NCI-H2081 (cell line): ENCODE data around the gene CADM2.
A peak's percentile ranks its signal among the peaks of the same experiment; 100 is the strongest.

Experiments used
- DNase-seq, 2 experiments: peaks; one replicate each; lab custom pipeline; 2025; lab: John Stamatoyannopoulos, UW

Gene CADM2

DNA sequence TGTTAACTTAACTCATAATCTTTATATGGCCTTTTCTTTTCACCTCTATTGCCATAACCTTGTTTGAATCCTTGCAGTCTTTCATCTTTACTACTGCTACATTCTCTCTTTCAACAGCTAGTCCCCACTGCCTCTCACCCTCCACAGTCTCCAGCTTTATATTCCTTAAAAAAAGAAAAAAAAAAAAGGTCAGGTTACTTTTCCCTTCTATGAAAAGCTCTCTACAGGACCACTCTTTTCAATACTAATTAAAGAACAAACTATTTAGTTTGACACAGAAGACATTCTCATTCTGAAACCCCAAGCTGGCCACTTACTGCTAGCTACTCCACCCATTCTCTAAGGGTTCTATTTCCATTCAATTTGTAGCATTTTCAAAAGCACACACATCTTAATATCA, 25.6 kb downstream of the CADM2 start:
- no peak for DNase-seq

DNA sequence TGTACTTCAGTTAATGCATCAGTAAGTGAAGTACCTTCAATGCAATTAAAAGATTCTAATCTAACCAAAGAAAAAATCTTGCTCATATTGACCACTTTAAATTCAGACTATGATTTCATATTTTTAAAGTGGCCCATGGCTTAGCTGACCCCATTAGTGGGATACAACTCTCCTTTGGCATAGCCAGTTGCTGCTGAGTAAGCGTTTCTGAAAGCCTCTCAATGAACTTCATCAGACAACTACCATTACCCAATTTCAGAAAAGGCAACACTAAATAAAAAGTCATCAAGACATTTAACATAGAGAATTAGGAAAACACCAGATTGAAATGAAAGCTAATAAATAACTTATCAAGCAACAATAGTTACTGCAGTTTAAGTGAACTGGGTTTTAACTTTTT, 27.0 kb downstream of the CADM2 start:
- no peak for DNase-seq

DNA sequence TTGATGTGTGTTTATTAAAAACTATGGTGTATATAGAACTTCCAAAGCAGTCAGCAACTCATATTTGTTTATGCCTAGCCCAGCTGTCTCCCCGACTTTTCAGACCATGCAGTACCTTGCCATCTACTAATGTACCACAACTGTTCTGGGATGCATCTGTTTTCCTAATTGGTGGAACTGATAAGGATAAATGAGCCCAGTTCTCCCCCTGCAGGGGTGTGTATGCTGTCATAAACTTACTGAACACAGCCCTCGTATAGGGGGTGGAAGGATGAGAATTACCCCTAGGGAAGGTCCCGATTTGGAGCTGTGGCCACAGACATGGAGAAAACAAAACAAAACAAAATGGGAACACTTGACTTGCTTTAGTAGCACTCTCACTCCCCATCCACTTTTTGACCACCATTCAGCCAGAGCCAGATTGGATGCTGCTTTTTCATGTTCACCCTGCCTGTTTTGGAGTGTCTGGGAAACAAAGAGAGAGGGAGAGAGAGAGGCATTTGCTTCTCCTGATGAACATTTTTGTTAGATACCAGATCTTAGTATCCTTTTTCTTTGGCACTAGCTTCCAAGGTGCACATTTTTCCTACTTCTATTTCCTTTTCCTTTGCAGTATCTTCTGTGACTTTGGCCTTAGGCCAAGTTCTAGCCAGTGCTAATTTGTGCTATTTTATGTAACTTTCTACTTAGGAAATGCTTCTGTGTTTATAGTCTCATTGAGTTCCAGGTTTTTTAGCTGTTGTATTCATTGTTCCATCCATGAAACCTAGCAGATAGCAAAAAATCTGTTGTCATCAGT, 29.1 kb downstream of the CADM2 start:
- DNase-seq = no peak

DNA sequence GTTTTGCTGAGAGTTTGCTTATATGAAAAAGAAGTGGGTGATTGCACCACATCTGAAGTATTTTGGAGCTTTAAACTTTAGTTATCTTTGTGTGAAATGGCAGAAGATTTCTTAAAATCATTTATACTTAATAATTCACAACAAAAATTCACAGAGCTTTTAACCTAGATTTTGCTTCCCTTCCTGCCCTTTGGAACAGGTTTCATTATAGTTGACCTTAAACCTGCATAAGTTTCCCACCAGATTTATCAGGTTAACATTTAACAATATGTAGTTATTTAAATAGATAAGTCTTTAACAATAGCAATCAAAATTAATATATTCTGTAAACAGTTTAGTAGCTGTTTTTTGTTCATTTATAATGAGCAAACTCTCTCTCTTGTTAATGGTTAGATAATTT, 30.3 kb downstream of the CADM2 start:
- DNase-seq = no peak

DNA sequence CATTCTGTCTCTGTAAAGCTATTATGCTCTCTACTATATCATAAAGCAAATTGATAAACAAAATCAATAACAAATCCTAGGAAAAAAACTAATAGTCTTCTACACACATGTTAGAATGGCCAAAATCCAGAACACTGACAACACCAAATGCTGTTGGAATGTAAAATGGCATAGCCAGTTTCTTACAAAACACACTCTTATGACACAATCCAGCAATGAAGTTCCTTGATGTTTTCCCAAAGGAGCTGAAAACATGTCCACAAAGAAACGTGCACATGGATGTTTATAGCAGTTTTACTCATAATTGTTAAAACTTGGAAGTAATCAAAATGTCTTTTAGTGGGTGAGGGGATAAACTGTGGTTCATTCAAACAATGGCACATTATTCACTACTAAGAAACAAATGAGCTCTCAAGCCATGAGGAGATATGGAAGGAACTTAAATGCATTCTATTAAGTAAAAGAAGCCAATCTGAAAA, 32.7 kb downstream of the CADM2 start:
- DNase-seq = no peak

DNA sequence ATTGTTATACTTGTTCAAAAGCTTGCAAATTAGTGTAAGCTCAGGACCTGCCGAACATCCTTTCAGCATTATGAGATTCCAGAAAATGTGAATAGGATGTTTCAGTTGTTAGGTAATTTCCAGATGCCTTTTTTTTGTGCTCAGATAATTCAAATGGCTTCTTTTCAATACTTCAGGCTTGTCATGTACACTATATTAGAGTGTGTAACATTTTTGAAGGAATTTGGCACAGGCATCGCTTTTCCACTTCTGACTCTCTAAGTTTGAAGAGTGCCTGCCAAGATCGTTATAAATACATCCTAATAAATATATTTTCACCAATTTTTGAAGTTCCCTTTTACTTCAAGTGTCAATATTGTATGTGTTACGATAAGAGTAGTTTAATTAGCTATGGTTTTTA, 35.2 kb downstream of the CADM2 start:
- no peak for DNase-seq

DNA sequence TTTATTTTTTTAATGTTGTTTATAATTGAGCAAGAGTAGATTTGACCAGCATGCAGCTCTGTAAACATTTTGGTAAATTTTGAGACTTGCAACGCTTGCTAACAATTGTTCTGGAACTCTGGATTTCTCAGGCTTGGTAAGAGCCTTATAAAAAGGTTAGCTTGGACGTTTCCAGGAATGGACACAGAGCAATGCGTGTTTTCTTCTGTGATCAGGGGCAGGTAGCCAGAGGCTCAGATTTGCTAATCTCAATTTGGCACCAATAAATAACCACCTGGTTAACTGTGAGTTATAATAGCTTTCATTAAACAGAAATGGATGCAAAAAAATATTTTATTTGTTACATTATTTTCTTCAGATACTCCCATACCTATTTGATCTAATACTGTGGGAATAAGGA, 39.8 kb downstream of the CADM2 start:
- DNase-seq = no peak

DNA sequence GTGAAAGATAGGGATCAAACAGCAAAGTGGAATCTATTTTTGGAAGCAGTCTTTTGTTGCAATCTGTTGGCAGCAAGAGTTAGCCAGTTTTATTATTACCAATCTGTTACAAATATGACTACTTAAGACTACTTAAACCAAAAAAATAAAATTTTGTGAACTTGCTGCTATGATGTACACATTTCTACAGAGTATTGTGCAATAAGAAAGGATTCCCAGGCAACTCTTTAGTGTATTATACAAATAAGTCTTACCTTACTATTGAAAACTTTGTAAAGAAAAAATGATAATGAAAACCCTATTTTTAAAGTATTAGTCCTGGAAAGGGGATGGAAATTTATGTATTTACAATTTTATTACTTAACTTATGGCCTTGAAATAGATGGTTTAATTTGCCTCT, 44.7 kb downstream of the CADM2 start:
- no peak for DNase-seq

DNA sequence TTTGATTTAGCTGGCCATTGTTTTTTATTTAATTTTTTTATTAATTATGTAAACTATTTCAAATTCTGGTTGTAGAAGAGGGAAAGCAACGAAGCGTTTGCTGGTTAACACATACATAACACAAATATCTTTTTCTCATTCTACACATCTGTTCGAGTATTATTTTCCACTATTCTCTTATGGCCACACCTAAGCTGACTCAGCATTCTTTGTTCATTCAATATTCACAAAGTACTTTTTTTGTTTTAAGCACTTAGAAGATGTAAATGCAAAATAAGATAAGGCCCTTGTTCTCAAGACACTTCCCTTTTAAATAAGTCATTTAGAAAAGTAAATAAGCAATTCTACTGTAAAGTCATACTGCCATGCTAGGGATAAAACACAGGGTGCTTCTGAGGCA, 45.4 kb downstream of the CADM2 start:
- DNase-seq = no peak

DNA sequence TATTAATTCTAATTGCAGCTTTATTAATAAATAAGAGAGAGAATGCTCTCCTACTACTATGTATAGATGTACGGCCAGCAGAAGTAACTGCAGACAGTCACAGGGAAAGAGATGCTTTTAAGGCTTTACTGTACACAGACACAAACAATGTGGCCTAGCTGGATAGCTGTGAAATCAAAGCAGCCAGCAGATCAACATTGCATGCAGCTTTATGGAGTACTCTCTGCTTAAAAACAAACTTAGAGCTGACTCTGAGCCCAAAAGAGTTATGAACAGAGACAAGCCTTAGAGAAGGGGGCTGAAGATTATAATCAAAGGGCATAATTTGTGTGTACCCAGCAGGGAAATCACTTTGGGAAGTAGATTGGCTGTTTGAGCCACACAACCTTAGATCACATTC, 47.2 kb downstream of the CADM2 start:
- no peak for DNase-seq

DNA sequence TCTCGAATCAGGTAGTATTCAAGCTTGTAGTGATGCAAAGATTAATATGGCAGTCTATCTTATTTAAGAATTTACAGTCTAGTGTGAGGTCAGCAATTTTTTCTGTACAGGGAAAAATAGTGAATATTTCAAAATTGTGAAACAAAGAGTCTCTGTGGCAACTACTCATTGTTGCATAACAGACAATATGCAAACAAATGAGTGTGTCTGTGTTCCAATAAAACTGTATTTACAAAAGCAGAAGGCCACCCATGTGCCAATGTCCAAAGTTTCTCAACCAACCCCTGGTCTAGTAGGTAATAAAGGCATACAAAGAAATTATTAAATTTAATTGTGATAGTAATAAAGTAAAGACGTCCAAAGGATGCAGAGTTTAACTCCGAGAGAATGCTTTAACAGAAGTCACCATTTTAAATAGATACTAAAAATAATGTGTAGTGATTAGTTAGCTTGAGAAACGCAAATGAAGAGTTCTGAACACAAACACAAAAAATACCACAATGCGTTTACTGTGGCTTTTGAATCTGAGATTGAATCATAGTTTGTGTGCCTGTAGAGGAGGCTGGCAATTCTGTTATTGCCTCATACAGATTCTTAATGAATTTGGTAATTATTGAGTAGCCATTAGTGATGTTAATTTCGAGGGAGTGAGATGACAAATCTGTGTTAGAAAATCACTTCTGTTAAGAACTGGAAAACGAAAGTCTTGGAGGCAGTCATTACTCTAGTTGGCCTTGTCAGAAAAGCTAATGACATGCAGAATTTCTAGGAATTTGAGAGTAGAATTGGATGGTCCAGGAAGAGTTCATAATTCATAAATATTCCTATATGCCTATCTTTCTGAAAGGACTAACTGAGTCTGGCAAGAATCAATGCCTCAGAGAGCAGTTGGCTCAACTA, 48.7 kb downstream of the CADM2 start:
- no peak for DNase-seq

DNA sequence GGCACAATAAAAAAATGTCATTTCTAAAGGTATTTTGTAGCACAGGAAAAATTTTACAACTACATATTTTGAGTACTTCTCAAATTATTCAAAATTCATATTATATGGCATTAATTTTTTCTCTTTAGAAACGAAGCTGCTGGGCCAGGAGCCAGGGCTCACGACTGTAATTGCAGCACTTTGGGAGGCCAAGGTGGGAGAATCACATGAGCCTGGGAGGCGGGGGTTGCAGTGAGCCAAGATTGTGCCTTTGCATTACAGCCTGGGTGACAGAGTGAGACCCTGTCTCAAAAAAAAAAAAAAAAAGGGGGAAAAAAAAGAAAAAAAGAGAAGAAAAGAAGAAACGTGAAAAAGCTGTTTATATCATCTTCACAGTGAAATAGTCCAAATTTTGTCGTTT, 62.0 kb downstream of the CADM2 start:
- no peak for DNase-seq

DNA sequence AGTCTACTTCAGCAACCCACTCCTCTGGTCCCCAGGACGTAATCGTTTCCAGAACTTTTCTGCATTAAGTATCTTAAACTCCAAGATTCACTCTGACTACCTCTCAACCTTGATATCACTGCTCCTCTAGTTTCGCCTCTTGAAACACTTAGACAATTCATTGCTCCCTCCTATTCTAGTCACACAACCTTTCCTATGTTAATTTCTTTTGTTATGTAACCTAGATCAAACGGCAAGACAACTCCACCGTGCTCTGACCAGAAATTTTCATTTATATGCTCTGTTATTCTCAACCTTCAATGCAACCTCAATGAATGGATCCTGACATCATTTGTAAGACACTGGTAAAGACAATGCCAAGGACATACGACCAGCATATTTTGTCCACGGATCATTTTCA, 71.3 kb downstream of the CADM2 start:
- no peak for DNase-seq

DNA sequence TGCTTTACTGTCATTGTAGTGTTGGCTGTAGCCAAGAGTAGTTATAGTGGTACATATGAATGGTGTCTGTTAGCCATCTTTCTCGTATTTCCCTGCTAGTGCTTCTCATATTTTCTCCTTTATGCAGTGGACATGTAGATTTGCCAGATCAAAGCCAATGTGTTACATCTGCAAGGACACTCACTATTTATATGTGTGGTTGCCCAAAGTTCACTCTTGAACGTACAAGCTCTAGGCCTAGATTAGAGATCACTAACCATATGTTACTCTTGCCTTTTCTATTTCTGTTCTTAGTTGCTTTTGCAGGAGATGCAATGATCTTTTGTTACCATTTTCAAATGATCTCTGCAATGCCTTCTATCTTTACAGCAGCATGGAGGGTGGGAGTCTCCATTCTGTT, 78.4 kb downstream of the CADM2 start:
- DNase-seq = no peak

DNA sequence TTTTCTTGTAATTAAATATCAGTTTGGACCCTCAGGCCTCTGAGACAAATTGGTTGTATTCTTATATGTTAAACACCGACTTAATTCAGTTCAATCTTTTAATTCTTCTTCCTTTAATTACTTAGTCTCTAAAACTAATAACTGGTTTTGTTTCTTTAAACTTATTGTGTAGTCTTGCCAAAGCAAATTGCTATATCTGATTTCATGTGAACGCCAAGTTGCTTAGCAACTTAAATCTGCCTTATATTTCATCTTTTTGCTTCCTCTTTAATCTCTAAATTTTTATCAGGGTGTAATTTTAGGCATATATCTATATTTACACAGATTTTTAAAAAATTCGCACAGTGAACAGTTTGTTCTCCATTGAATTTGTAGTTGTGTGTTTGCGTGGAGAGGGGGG, 82.2 kb downstream of the CADM2 start:
- peak in 1 of 2 experiments; percentile 18 for DNase-seq

DNA sequence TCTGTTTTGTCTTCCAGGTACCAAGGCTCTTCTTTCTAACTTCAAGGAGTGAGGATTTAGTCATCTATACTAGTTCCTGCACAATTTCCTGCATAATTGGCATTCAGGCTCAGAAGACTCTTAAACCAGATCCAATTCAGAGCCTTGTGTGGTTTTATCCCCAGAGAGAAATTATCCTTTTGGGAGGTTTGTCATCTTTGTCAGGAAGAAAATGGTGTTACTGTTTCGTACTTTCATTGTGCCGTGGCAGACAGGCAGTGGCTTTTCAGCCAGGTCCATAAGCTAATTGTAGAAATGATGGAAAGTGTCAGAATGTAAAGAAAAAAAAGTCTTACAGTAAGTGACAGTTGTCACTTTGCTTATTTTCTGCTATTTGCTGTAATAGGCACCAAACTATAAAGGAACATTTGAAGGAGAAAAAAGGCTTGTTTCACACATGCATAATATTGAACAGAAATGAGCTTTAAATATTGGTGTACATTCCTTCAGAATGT, 82.8 kb downstream of the CADM2 start:
- DNase-seq = no peak

DNA sequence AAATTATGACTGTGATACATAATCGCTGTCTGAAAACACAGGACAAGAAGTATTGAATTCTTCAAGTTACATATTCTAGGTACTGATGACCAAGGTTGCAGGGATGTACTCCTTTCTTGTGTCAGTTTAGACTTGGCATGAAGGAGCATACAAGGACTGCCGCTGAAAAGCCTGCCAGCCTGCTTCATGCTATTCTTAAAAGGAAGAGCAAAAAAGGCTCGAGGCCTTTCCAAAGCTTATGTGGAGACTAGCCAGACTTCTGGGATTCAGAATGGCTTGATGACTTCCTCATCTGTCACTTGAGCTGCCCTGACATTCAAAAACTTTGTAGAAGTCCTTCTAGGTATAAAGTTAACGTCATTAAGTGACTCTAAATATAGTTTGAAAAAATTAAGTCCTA, 92.0 kb downstream of the CADM2 start:
- DNase-seq = no peak

DNA sequence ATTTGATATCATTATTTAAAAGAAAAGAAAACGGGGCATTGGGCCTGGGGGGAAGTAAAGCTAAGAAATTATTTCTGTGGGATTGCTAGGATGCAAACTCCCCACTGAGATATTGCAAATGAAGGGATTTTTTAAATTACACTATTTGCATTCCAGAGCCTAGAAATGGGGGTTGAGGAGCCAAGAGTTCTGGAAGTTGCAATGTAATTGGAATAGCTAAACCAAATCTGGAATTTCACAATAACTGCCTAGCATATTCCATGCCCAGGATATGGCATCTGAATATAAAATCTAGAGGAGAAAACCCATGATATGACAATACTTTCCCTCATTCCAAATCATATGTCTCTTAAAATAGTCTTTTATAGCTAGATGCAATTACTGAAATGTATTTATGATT, 93.0 kb downstream of the CADM2 start:
- no peak for DNase-seq

DNA sequence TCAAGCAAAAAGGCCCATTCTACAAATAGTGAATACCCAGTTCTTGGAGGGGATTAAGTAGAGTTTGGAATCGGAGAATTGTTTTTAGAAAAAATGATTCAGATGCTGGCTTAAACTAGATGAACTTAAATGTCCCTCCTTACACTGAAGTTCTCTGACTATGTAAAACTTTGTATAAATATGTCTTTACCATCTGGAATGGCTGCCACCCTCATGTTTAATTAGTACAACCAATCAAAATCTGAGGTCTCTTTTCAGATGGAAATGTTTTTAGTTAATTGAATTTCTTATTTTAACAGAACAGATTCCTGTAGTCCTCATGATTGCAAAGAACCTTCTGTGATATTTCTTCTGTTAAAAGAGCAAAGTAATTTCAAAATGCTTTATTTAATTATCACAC, 94.8 kb downstream of the CADM2 start:
- DNase-seq = no peak

DNA sequence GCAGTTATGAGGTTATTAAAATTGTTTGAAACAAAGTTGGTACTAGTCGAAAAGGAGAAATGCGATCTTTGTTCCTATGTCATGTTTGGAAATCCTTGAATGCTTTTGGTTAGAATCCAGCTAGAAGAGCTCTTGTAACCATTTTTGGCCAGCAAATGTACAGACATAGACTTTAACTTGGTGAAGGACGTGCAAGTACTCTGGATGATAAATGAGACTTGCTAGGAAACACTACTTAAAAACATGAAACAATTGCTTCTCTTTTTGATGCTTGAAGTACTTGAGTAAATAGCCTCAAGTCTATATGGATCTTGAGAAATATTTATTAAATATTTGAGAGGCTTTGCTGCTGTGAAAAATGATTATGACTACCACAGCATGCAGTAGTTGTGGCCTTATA, 95.8 kb downstream of the CADM2 start:
- DNase-seq = no peak

DNA sequence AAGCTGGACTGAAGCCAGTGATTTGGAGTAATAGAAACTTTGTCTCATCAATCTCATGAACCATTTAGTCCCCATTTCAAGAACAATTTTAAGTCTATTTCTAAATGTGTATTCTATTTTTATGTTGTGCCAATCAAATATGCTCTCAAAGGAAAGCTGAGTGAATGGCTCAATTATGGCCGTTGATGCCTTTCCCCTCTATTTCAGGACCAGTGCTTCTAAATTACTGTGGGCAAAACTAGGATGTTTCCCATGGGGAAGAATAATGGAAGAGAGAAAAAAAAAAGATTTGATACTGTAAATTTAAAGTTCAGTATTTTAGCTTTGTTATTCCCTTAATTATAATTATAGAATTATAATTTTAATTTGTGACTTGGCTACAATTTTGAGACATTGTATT, 110.1 kb downstream of the CADM2 start:
- no peak for DNase-seq

DNA sequence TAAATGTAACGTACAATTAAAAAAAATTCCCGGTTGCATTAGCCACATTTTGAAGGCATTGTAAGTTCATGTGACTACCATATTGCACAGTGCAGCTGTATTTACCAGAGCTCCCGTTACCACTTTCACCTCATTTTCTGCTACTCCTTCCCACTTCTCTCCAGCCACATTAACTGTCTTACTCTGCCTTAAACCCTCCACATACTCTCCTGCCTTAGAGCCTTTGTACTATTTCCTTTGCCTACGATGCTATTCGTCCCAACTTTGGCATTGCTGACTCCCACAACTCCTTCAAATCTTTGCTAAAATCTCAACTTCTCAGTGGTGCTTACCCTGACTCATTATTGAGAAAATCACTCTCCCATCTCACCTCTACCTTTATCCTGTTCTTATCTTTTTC, 115.2 kb downstream of the CADM2 start:
- DNase-seq = no peak

DNA sequence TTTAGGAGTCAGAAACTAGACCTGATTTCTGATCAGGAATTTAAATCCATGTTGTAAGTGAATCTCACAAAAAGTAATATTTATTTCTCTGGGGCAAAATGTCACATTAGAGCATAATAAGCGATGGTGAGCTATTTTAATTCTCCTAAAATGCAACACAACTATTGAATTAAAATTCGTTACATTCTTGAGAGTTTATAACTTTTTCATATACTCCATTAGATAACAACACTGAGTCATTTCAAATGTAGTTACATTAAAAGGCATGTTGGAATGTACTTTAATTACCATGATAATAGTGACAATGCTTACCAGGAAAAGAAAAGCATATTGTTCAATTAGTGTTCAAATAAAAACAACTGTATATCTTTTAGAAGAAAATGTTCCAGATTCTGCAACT, 116.9 kb downstream of the CADM2 start:
- no peak for DNase-seq
